Inflammatory macrophage (primary cell): ENCODE measurements around the gene L3MBTL3.
"Not testable (repeated sequence)": the region's sequence is repeated elsewhere in the genome, so short reads cannot be mapped to it uniquely, and the experiment has no call there.

Source experiments
- DNase-seq, 2 donors: peaks; one replicate each; pipeline ENCODE4 v3.0.0-alpha.2; 2020 to 2022

The L3MBTL3 gene

DNA sequence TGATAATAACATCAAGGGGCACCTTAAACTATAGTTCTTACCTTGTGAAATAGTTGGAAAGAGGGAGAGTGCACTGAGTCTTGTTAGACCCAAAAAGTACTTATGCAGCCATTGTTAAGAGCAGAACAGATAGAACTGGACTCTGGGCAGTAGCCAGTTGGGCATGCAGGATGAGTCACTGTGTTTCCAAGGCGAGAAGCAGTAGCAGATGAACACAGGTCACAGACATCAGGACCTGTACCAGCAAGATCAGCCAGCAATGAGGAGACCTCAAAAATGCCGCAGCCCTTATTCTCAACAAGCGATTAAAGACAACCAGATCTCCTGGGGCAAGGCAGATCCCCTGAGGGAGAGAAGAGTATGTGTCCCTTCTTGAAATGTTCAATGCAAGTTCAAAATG, 125.3 kb downstream of the L3MBTL3 start:
- DNase-seq = no peak

DNA sequence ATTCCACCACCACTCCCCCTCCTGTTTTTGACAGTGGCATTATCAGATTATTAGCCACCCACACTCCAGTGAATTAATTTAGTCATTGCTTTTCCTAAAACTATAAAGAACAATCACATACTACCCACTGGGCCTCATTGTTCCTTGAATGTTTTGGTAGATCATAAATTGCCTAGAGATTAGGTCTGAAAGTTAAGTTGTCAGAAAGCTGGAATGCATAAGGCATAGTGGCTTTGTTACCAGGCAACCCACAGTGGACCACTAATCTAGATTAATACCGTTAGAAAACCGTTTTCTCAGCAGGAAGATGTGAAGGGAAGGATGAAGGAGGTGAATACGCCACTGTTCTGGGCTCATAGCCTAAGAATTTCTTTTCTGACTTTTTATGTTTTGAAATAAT, 128.7 kb downstream of the L3MBTL3 start:
- DNase-seq = no peak

DNA sequence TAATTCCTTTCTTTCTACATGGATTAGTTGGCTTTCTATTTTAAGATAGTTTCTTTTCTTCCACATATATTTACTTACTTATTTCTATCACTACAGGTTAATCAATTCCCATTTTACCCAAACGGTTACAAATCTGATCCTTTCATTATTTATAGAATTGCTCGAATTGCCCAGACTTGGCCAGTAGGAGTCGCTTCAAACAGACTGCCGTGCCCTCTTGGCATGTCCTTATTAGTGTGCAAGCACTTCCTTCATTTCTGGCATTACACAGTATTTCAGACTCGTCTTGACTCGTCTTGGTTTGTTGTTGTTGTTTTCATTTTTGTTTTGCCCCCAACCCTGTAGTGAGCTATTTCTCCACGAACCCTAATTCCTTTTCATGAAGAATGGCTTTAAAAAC, 129.8 kb downstream of the L3MBTL3 start:
- DNase-seq = peak; percentile 6 to 21

DNA sequence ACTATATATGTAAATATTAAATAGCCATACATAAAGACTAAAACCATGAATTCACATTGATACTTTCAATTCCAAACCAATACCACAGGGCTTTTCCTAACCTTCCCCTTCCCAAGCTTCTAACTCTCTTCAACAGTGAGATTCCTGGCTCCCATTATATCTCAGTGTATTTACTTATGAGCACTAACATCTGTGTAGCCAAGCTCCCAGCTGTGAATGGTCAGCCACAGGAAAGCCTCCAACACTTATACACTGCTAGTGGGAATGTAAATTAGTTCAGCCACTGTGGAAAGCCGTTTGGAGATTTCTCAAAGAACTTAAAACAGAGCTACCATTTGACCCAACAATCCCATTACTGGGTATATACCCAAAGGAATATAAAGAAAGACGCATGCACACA, 130.6 kb downstream of the L3MBTL3 start:
- DNase-seq = not testable (repeated sequence)

GRCh38 chr6:130150906-130151305, 132.5 kb downstream of the L3MBTL3 start:
- DNase-seq = no peak

DNA sequence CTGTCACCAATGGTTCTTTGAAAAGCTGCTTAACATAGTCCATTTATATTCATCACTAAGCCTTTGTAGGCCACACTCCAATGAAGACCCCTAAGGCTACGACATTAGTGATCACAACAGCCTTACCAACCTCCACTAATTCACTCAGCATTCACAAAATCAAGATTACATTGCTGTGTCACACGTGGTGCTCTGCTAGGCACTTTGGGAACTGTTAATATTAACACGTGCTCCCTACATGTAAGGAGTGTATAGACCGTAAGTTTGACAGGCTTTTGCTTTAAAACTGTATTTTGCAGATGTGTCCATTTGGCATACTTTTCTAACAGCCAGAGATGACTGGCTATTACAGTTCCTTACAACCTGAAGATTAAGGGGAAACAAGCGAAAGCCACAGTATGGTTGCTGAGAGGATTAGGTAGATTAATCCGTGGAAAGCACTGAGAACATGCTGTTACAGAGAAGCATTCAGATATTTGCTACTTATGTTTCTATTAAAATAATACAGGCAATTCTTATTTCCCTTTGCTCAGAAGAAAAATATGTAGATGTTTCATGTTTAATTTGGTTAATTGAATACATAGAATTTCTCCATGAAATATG, 134.6 kb downstream of the L3MBTL3 start:
- DNase-seq = no peak

- DNase-seq = no peak
These were observed 138.5 kb downstream of the L3MBTL3 start for GRCh38 chr6:130156908-130157307.

- no peak for DNase-seq
These were observed 139.7 kb downstream of the L3MBTL3 start for GRCh38 chr6:130158056-130158455.

- DNase-seq = no peak
These were observed 140.2 kb downstream of the L3MBTL3 start for GRCh38 chr6:130158548-130158947.

DNA sequence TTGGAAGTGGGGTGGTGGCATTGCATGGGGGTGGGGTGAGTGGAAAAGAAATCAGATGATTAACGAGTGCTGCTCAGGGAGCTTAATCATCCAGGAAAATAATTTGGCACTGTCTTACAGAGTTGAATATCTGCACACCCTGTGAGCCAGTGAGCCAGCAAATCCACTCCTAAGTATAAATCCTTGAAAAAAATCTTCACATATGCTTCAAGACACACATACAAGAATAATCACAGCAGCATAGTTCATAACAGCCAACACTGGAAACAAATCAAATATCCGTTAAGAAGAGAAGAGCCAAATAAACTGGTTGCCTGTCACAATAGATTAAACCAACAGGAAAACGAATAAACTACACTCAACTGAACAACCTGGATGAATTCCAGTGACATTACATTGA, 141.6 kb downstream of the L3MBTL3 start:
- no peak for DNase-seq

- no peak for DNase-seq
These were observed 143.5 kb downstream of the L3MBTL3 start for GRCh38 chr6:130161683-130162404.

- no peak for DNase-seq
These were observed 144.0 kb downstream of the L3MBTL3 start for GRCh38 chr6:130162421-130162820.

DNA sequence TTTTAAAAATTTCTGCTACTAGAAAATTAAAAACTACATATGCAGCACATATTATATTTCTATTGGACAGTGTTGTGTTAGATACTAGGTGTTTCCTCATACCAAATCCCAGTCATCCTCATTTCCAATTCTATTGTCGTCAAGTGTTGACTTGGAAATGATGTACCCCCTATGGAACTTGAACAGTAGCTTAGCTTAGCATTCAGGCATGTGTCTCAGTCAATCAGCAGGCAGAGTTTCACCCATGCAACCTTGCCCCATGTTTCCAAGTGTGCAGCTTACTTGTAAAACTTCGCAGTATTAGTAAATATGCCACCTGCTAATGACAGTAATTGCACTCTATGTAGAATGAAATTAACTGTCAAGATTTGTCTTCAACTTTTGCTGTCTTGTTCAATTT, 144.9 kb downstream of the L3MBTL3 start:
- DNase-seq = no peak

DNA sequence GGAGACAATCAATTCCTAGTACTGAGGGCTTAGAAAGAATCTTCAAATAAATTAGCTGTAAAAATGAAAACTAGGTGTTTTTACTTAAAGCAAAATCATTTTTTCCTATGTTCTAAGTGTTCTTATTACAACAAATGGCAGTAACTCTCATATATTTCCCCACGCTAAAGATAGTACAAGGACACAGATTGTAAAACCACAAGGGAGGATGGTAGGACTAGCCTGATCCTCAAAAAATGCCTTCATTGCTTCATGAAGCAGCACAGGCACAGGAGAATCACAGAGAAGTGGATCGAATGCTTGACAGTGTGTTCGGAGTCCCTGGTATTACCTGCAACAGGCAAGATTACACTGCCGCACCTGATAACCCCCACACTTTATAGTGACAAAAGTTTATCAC, 145.9 kb downstream of the L3MBTL3 start:
- DNase-seq = no peak

DNA sequence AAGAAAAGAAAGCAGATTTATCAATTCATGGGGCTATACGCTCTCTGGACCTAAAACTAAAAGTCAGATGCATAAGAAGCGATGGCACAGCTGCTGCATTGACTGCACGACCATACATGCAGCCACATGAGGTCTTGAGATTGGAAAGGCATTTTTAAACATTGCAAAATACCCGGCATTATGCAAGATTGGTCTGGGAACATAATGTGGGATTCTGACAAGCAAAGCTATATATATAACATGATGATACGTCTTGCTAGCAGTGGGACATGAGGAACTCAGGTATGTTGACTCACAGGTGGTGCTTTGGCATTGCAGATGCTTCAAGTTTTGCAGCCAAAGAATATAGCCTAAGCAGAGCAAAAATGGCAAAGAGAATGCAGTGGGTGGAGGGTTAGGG, 149.3 kb downstream of the L3MBTL3 start:
- DNase-seq = peak in 1 of 2 donors; percentile 14

GRCh38 chr6:130170160-130170559, 151.8 kb downstream of the L3MBTL3 start:
- not testable (repeated sequence) for DNase-seq

- not testable (repeated sequence) for DNase-seq
These were observed 155.1 kb downstream of the L3MBTL3 start for GRCh38 chr6:130173377-130174004.

GRCh38 chr6:130176378-130176777, 158.0 kb downstream of the L3MBTL3 start:
- DNase-seq = no peak

GRCh38 chr6:130178692-130179091, 160.3 kb downstream of the L3MBTL3 start:
- no peak for DNase-seq

GRCh38 chr6:130182466-130182865, 164.1 kb downstream of the L3MBTL3 start:
- DNase-seq = no peak

- DNase-seq = no peak
These were observed 165.2 kb downstream of the L3MBTL3 start for GRCh38 chr6:130183271-130184222.

- no peak for DNase-seq
These were observed 167.3 kb downstream of the L3MBTL3 start for GRCh38 chr6:130185658-130186057.
